Measurements from ENCODE around the gene ALDH1A3.

ALDH1A3 gene

DNA sequence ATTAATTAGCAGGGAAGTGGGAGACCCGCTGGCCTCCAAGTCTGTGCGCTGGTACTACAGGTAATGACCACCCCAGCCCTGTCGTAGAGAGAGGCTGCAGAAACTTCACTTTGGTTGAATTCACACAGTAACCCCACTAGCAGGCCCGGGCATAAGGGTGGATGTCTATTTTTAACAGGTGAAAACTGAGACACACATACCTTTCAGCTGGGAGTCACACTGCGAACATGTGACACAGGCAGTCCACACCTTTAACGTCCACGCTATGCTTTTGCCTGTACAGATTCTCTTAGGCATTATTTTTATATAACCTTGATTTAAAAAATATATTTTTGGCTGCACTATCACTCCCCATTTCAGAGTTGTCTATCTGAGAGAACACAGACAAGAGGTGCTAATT, 43.4 kb downstream of the ALDH1A3 start:
- in situ Hi-C loops (cut with HindIII; ENCODE audit: low sequenced_read_pairs), result loop anchor here (10.0 kb wide), 1 partner anchor 72 kb away; no protein-coding TSS in a partner anchor

DNA sequence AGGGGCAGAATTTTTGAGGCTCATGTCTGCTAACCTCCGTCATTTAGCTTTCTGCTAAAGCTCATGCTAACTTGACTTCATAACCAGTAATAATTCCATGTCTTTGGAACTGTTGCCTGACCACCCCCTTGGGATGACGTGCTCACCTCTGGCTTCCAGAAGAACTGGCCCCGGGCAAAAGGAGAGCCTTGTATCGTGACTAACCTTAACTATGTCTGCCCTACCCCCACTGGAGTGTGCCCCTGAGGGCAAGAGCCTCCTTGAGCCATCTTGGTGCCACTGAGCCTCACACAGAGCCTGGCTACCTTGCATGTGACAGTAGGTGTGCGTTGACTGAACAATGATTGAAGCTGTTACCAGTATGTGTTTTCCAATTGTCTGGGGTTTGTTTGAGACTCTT, 44.3 kb downstream of the ALDH1A3 start:
- in situ Hi-C loops (cut with HindIII; ENCODE audit: low sequenced_read_pairs), result loop anchor here (10.0 kb wide), 1 partner anchor 71 kb away; no protein-coding TSS in a partner anchor

DNA sequence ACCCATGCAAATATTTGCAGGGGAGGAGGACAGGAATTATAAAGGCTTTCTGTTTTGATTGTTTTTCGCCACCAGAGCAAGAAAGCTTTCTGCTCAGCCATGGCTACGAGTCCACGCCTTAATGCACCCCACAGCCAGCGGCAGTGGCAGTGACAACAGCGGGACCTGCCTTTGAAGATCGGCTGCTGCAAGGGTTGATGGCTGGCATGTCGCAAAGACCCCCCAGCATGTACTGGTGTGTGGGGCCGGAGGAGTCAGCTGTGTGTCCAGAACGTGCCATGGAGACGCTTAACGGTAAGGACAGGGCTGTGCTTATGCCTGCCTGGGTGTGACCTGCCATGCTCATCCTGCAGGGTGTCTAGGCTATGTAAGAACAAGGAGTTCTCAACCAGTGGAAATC, 44.8 kb downstream of the ALDH1A3 start:
- in situ Hi-C loops (cut with HindIII; ENCODE audit: low sequenced_read_pairs), result loop anchor here (10.0 kb wide), 1 partner anchor 70 kb away; no protein-coding TSS in a partner anchor

DNA sequence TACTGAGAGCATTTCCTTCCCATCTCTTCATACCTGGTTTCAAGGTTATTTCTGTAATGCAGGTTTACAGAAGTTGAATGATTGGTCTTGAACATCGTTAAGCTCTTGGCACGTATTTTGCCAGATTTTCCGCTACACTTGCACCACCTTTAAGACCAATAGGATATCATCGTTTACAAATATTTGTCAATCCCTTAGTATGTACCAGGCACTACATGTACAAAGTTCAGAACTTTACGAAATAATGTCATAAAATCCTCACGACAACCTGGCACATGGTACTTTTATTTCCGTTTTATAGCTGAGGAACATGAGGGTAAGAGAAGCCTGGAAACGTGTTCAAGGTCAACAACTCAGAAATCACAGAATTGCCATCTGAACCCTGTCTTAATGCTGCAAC, 45.8 kb downstream of the ALDH1A3 start:
- in situ Hi-C loops (cut with HindIII; ENCODE audit: low sequenced_read_pairs), result loop anchor here (10.0 kb wide), 1 partner anchor 69 kb away; no protein-coding TSS in a partner anchor

DNA sequence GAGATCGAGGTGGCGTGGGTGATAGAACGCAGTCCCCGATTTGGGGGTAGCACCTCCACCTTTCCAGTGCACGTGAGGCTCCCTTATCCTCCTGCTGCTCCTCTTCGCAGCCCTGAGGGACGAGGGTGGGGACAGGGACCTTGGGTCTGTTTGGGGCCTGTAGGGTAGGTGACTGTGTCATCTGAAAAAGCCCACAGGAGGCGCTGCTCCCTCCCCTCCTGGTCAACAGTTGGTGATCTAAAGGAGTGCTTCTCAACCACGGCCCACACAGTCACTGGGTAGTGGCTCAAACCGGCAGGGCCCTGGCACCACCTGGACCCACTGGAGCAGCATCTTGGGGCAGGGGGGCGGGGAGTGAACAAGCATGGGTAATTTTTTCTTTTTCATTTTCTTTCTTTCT, 46.6 kb downstream of the ALDH1A3 start:
- in situ Hi-C loops (cut with HindIII; ENCODE audit: low sequenced_read_pairs), result loop anchor here (10.0 kb wide), 1 partner anchor 69 kb away; no protein-coding TSS in a partner anchor

DNA sequence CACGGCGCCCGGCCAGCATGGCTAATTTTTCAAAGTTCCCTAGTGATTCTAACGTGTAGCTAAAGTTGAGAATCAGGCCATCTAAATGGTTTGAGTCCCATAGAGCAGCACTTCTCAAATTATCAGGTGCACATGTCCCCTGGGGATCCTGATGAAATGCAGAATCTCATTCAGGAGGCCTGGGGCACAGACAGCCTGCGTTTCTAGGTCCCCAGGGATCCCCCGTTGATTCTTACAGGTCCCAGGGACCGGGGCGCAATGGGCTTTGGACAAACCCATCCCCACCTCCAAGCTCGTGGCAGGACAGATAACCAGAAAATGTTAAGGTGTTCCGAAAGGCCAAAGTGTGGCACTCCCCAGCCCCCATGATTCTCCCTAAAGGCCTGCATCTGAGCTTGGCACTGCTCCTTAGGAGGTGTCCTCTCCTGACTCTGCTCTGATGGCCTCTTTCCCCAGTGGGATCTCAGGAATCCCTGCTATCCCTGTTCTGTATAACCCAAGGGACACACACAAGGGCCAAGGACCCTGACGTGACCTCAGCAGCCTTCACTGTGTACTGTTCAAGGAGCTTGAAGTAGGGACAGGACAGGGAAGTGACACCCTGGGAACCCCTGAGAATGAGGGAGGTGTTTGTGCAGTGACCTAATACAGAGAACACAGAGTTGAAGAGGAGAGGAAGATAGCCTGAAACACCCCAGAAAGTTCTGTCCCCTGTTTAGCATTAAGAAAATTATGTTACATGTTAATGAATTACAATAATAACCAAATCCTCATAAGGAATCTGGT, 47.5 kb downstream of the ALDH1A3 start:
- in situ Hi-C loops (cut with HindIII; ENCODE audit: low sequenced_read_pairs), result loop anchor here (10.0 kb wide), 1 partner anchor 68 kb away; no protein-coding TSS in a partner anchor

DNA sequence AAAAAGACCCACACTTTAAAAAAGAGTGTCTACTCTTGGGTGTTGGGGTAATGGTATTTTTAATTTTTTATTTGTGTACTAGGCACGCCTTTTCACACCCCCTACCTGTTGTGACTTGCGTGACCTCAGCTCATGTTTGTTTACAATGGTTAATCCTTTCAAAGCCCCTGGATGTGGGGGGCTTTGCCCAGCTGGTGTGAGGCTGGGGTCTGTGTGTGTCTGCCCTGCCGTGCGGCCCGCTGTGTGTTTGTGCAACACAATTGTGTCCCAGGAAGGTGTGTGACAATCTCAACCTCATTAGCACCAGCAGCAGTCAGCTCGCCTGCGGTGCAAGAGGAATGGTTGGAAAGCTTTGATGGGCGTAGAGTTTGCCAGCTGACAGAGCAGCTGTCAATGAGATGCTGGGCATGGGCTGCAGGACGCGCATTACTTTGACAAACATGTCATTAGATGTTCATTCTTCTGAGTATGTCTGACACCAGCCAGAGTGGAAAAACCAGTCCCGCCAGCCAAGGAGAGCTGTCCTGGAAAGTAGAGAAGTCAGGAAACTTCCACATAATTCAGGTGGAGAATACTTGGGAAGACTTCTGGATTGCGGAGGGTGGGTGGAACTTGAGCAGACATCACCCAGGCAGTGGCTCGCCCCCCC, 49.1 kb downstream of the ALDH1A3 start:
- in situ Hi-C loops (cut with HindIII; ENCODE audit: low sequenced_read_pairs), result loop anchor here (10.0 kb wide), 1 partner anchor 66 kb away; no protein-coding TSS in a partner anchor

DNA sequence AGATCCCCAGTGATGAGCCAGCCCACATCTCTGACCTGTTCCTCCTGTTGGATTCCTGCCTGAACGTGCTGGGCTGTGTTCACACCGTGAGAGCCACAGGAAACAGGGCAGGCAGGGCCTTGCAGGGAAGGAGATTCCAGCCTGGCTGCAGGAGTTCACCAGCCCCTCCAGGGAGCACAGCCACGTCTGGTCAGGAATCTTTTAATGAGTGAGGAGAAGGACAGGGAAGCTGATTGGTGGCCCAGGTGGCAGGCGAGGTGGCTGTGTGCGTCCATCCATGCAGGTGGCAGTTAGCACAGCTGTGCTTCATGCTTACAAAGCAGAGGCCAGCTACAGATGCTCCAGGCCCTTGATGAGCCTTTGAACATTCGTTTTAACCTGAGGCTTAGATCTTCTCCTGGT, 50.0 kb downstream of the ALDH1A3 start:
- in situ Hi-C loops (cut with HindIII; ENCODE audit: low sequenced_read_pairs), result loop anchor here (10.0 kb wide), 1 partner anchor 65 kb away; no protein-coding TSS in a partner anchor

DNA sequence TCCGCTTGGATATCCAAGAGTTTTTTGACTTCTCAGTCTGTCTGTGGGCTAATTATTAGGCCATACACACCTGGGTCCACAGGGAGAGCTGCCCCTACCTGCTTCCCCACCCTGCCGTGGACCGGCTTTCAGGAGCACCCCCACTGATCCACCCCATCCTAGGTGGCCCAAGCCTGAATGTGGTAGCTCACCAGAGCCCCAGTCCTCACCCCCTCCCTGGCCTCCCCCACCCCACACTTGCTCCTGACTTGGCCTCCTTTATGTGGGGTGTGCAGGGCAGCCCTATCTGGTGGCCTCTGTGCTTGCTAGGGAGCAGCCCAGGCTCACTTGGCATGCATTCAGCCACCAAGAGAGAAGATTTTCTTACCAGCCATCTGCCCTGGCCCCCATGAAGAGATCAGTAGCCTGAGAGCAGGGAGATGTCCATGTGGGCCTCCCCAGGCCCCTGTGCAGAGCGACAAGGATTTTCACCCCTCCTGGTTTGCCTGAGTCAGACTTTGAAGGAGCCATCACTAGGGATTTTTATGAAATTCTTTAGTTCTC, 50.7 kb downstream of the ALDH1A3 start:
- in situ Hi-C loops (cut with HindIII; ENCODE audit: low sequenced_read_pairs), result no loop called here

DNA sequence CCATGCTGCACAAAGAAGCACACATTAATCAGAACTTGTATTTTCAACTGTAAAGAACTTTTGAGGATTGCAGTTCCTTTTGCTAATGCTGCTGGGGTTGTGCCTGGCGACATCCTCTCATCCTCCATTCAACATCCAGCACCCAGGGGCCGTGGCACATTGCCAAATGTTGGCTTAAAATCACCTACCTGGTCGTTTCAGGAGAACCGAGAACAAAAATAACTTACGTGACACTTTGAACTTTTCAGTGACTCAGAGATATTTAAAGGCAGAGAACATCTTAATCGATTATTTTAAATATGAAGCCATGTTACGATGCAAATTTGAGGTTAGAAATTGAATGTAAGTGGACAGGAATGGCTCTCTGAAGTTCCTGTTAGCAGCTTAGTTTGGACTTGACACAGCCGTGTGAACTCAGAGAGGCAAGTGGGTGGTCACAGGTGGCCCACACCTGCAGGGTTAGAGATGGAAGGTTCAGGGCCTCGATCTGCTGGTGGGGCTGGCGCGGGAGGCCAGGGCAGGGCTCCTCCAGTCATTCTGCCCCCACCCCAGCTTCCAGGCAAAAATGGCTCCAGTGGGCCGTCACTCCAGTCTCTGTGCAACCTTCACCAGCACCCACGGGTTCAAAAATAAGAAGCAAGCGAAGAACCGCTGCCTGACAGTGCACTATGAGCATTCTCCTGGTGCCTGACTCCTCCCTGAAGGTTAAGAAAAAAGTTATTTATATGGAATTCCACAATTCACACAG, 51.7 kb downstream of the ALDH1A3 start:
- in situ Hi-C loops (cut with HindIII; ENCODE audit: low sequenced_read_pairs), result no loop called here

DNA sequence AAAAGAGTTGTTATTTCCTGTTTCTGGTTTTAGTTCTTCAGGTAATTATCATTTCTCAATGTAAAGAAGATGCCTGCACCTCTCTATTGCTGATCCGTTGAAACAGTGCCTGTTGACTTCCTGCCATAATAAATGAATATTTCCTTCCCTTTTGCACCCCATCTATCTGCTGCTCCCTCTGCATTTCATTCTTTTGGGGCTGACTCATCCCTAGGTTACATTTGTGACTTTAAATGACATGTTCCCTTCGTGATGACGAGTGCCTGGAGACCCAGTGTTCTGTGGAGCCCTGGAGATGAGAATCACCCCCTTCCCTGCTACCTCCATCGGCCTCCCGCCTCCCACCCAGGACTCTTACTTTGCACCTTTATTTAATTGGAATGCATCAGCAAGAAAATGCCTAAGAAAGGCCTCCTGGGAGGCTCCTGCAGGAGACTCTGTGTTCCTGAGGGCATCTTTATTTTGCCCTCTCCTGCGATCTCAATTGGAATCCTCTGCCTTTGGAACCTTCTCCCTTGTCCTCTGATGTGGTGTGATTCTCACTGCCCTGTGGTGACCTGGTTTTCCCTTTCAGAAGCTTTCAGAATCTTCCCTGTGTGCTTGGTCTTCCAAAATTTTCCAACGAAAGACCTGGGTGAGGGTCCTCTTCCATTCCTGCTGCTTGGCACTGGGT, 53.2 kb downstream of the ALDH1A3 start:
- in situ Hi-C loops (cut with HindIII; ENCODE audit: low sequenced_read_pairs), result no loop called here

DNA sequence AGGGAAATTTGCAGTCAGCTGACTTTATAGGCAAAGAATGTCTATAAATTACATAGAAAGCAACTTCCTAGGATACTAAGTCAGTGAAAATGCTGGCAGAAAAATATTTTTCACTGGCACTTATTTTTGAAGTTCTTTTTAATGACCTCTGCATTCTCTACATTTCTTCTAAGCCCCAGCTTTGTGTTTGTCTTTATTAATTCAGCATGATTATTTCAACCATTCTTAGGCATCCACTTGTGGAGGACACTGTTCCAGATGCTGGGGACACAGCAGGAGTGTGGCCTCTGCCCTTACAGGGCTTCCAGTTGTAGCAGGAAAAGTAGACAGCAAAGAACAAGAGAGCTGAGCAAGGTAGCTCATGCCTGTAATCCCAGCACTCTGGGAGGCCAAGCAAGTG, 54.5 kb downstream of the ALDH1A3 start:
- in situ Hi-C loops (cut with HindIII; ENCODE audit: low sequenced_read_pairs), result no loop called here

DNA sequence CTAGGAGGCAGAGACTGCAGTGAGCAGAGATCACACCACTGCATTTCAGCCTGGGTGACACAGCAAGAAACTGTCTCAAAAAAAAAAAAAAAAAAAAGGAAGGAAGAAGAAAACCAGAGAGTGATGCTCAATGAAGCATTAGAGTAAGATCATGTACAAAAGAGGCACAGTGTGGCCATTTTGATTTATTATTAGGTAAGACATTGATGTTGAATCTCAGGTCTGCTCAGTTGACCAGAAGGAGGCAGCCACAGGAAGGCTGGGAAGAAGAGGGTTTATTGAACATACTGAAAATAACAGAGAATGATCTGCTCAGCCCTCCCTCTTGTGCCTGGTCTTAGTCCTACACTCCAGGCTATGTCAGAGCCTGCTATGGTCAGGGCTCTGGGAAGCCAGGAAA, 55.1 kb downstream of the ALDH1A3 start:
- in situ Hi-C loops (cut with HindIII; ENCODE audit: low sequenced_read_pairs), result no loop called here

DNA sequence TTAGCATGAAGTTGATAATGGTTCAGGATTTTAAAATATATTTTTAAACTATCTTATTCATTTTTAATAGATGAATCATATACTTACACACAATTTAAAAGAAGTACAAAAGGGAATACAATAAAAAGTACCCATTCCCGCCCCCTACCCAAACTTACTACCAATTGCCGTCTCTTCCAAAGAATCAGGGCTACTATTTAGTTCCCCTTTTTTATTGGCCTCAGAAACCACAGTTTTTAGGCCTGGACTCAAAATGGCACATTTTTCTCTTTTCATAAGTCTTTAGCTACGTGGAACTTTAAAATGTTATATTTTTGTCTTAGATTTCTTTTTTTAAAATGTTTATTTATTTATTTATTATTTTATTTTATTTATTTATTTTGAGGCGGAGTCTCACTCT, 57.5 kb downstream of the ALDH1A3 start:
- in situ Hi-C loops (cut with HindIII; ENCODE audit: low sequenced_read_pairs), result no loop called here

DNA sequence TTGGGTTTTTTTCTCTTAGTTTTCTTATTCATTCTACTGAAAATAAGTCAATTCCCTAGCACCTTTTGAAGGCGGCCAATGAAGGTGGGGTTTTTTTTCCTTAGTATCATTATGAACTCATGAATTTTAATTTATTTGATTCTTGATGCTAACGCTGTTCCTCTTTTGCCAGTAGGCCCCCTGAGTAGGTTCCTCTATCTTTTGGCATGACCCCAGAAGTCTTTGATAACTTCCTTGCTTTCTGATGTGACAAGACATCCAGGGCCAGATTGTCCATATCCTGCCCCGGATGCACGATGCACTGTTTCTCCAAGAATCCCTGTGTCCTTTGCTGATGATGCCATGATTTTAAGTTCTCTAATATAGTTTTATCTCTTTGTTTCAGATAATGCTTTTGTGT, 60.2 kb downstream of the ALDH1A3 start:
- in situ Hi-C loops (cut with HindIII; ENCODE audit: low sequenced_read_pairs), result no loop called here

DNA sequence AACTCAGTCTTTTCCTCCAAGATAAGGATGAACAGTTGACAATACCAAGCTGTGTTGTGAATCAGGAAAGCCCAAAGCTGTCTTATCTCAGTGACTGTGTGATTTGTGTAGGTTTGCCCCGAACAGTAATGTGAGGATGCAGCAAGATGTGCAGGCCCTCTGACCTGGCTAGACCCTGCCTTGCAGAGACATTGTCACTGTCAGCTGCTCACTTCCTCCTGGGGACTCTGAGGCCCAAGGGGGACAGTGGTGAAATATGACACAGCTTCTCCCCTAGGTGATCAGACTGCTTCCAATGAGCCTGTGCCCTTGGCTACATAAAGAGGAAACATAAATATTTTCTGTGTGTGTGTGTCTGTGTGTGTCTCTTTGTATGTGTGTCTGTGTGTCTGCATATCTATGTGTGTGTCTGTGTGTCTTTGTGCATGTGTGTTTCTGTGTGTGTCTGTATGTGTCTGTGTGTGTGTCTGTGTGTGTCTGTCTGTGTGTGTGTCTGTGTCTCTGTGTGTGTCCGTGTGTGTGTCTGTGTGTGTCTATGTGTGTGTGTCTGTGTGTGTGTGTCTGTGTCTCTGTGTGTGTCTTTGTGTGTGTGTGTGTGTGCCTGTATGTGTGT, 61.2 kb downstream of the ALDH1A3 start:
- in situ Hi-C loops (cut with HindIII; ENCODE audit: low sequenced_read_pairs), result no loop called here

DNA sequence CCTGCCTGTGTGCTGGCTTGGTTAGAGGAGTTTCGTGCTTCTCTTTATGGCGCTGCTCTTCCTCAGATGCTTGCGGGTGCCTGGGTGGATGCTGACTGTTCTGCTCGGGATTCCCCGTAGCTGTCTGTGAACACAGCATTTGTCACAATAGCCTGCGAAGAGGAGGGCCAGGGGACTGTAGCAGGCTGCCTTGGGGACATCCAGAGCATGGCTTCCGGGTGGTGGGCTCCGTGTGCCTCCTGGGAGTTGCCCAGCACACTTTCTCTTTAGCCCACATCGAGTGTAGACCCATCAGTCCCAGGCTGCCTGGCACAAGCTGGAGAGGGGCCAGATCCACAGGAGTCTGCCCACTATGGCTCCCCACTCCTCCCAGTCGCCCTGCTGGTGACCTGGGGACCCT, 61.9 kb downstream of the ALDH1A3 start:
- in situ Hi-C loops (cut with HindIII; ENCODE audit: low sequenced_read_pairs), result no loop called here

DNA sequence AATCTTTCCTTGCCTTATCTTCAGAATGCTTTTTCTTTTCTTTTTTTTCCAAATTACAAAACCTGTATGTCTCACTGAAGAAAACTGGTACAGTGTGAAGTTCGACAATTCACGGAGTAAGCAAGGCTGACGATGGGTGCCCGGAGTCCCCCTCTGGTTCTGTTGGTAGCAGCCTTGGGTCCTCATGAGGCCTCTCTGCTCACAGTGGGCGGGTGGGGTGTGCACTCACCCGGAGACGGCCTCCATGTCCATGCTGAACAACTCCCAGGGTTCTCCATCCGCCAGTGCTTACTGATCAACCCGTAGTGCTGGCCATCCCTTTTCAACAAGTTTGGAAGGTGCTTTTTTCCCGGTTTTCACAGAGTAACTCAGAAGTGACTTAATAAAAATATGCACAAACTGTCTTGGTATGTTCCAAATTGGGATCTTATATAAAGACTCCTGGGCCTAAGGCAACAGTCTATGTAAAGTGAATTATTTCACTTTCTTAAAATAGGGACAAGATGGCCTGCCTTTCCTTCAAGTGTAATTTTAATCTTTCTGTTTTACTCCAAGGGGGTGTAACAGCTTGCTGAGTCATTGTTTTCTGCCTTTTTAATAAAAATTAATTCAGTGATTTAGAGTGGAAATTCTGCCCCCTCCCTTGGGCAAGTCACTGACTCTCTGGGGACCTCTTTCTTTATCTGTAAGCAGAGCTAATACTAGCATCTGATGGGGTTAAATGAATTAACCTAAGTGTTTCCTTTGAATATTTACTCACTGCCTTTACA, 63.2 kb downstream of the ALDH1A3 start:
- in situ Hi-C loops (cut with HindIII; ENCODE audit: low sequenced_read_pairs), result no loop called here

DNA sequence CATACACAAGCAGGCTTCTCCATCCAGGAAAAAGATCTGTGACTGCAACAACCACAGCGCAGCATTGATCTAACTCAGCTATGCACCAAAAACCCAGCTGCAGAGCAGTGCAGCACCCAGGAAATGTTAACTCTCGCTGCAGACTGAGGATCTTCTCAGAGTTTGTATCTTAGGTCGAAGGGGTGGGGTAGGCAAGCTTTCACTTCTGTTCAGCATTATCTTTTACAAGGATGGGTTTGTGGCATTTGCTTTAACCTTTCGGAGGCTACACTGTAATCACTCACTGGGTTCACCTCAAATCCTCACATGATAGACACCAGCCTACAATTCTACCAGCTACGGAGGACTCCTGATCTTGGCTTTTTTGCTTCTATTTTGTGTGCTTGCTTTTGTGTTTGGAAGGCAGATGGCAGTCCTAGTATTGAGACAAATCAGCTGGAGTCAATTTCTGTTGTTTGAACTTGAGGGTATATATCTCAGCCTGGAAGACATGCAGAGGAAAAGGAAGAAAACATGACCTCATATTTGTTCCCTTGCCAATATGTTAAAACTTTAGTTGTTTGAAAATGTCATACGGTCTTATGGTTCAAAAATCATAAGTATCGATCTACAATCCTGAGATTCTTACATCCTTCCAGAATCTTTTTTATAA, 64.7 kb downstream of the ALDH1A3 start:
- in situ Hi-C loops (cut with HindIII; ENCODE audit: low sequenced_read_pairs), result no loop called here

All from endothelial cell of hepatic sinusoid (primary cell).